Prostate gland (tissue), 2 donors: Measurements from ENCODE around the gene NACAD.

Experiments used
- POLR2A ChIP-seq: fragments of 450-650 bp; IDR thresholded peaks from one replicate; pipeline ENCODE4 v1.6.1; 2016; ENCODE audit warnings: antibody characterized with exemption, mild to moderate bottlenecking
- TF ChIP-seq, protein P1 (sequence below), 4 experiments: fragments of 200-600 bp in 2 of 4; fragments of 450-650 bp in 2 of 4; sonication (generic) in 2 of 4; IDR thresholded peaks; 1 replicate in 3 of 4; 2 replicates in 1 of 4; pipeline ENCODE4 v1.5.1; 2016 to 2019; ENCODE audit warnings: antibody characterized with exemption in 4 of 4, mild to moderate bottlenecking in 2 of 4, moderate library complexity in 2 of 4

GRCh38 chr7:45106820-45107219, 18.1 kb upstream of the NACAD start:
- TF ChIP-seq POLR2A, result no peak
- TF ChIP-seq, protein P1, sequence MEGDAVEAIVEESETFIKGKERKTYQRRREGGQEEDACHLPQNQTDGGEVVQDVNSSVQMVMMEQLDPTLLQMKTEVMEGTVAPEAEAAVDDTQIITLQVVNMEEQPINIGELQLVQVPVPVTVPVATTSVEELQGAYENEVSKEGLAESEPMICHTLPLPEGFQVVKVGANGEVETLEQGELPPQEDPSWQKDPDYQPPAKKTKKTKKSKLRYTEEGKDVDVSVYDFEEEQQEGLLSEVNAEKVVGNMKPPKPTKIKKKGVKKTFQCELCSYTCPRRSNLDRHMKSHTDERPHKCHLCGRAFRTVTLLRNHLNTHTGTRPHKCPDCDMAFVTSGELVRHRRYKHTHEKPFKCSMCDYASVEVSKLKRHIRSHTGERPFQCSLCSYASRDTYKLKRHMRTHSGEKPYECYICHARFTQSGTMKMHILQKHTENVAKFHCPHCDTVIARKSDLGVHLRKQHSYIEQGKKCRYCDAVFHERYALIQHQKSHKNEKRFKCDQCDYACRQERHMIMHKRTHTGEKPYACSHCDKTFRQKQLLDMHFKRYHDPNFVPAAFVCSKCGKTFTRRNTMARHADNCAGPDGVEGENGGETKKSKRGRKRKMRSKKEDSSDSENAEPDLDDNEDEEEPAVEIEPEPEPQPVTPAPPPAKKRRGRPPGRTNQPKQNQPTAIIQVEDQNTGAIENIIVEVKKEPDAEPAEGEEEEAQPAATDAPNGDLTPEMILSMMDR (IDR thresholded peaks at IDR 0.05), result no peak
